Hepatocyte (in vitro differentiated cells): Measurements from ENCODE around the gene SLC7A5. TPM values are rescaled to one million over a fixed set of nuclear protein-coding genes. Genes with fewer than 3 reads are reported as not detected.

Source experiments
- DNase-seq: peaks from one replicate; pipeline ENCODE4 v3.0.0-alpha.2; 2016; ENCODE audit warnings: low spot score
- H2AFZ ChIP-seq: fragments of 200-600 bp; sonication (generic); 2 replicates; pipeline ENCODE4 v1.6.0; 2016; ENCODE audit warnings: antibody characterized with exemption, mild to moderate bottlenecking
- H3K27ac ChIP-seq: fragments of 200-600 bp; sonication (generic); 2 replicates; pipeline ENCODE4 v1.5.1; 2016; ENCODE audit warnings: mild to moderate bottlenecking
- H3K27me3 ChIP-seq: fragments of 200-600 bp; sonication (generic); 2 replicates; pipeline ENCODE4 v1.6.1; 2016
- H3K36me3 ChIP-seq: fragments of 200-600 bp; sonication (generic); replicated peaks from 2 replicates; pipeline ENCODE4 v1.5.1; 2016; ENCODE audit warnings: low read depth; ENCODE audit not compliant: insufficient read depth
- H3K4me1 ChIP-seq: fragments of 200-600 bp; sonication (generic); 2 replicates; pipeline ENCODE4 v1.5.1; 2016; ENCODE audit warnings: mild to moderate bottlenecking, moderate library complexity; ENCODE audit not compliant: insufficient read depth
- H3K4me2 ChIP-seq: fragments of 200-600 bp; sonication (generic); 2 replicates; pipeline ENCODE4 v1.6.0; 2016
- H3K4me3 ChIP-seq: fragments of 200-600 bp; sonication (generic); 2 replicates; pipeline ENCODE4 v1.5.1; 2016; ENCODE audit warnings: mild to moderate bottlenecking
- H3K79me2 ChIP-seq: fragments of 200-600 bp; sonication (generic); 2 replicates; pipeline ENCODE4 v1.6.0; 2017; ENCODE audit warnings: mild to moderate bottlenecking
- H3K9me2 ChIP-seq: fragments of 200-600 bp; sonication (generic); replicated peaks from 2 replicates; pipeline ENCODE4 v1.6.0; 2017; ENCODE audit warnings: mild to moderate bottlenecking; ENCODE audit not compliant: insufficient read depth
- H3K9me3 ChIP-seq: fragments of 200-600 bp; sonication (generic); 2 replicates; pipeline ENCODE4 v1.5.1; 2016; ENCODE audit warnings: low read depth, mild to moderate bottlenecking
- H4K20me1 ChIP-seq: fragments of 200-600 bp; sonication (generic); 2 replicates; pipeline ENCODE4 v1.6.0; 2016; ENCODE audit warnings: mild to moderate bottlenecking; ENCODE audit not compliant: insufficient read depth, poor library complexity, severe bottlenecking
- CTCF ChIP-seq: fragments of 200-600 bp; sonication (generic); IDR thresholded peaks from 2 replicates; pipeline ENCODE4 v1.5.1; 2016; ENCODE audit warnings: antibody characterized with exemption, mild to moderate bottlenecking; ENCODE audit not compliant: poor library complexity
- EZH2 ChIP-seq: fragments of 200-600 bp; sonication (generic); IDR thresholded peaks from 2 replicates; pipeline ENCODE4 v1.6.1; 2016; ENCODE audit warnings: antibody characterized with exemption, mild to moderate bottlenecking, borderline replicate concordance
- EZH2phosphoT487 ChIP-seq: fragments of 200-600 bp; sonication (generic); IDR thresholded peaks from one replicate; pipeline ENCODE4 v1.6.1; 2018; ENCODE audit warnings: antibody characterized with exemption, mild to moderate bottlenecking, low read depth, moderate library complexity; ENCODE audit not compliant: unreplicated experiment, severe bottlenecking
- WGBS: methylation state at CpG from one replicate; pipeline ENCODE4 v1.1.6; 2016; ENCODE audit warnings: low lambda C conversion rate; ENCODE audit errors: missing lambda C conversion rate; 5-methylcytosine and 5-hydroxymethylcytosine counted together
- polyA plus RNA-seq: library from polyadenylated mRNA; unstranded; fragments of >200 nt; fragmentation: Nextera tagmentation; extraction: Ambion mirVana; gene quantifications from 2 replicates; pipeline ENCODE4 v1.2.1, GENCODE V29; 2016
- total RNA-seq: library from RNA; depleted of rRNA; stranded (reverse); fragments of >200 nt; gene quantifications from 2 replicates; pipeline ENCODE4 v1.2.3, GENCODE V29; 2014

Gene SLC7A5
- total and polyA plus RNA-seq, 2 experiments from 2014 or later: 29.3 to 52.5 TPM

- H3K79me2 ChIP-seq: no peaks in the 10 kb centered on the region
- no peak overlapping the region for H3K27ac ChIP-seq
- 95% methylated on average over 31 of the region's 34 CpGs for whole genome bisulfite sequencing
- no peak for TF ChIP-seq CTCF
- no peak for TF ChIP-seq EZH2phosphoT487
- TF ChIP-seq EZH2: no peak
- H2AFZ ChIP-seq: no peak overlapping the region
- H3K4me1 ChIP-seq: peaks cover 8% of the 10 kb centered on the region
- H3K9me2 ChIP-seq: no peaks in the 10 kb centered on the region
- no peak overlapping the region for H3K4me3 ChIP-seq
- no peak for DNase-seq
- H3K9me3 ChIP-seq: no peaks in the 10 kb centered on the region
- no peaks in the 10 kb centered on the region for H3K36me3 ChIP-seq
- no peak overlapping the region for H3K4me2 ChIP-seq
- H4K20me1 ChIP-seq: no peaks in the 10 kb centered on the region
- H3K27me3 ChIP-seq: no peaks in the 10 kb centered on the region
These were observed 36.4 kb downstream of the SLC7A5 start for GRCh38 chr16:87832741-87833502.

- TF ChIP-seq EZH2phosphoT487 (no peak), CTCF (no peak), EZH2 (no peak)
- H3K4me1 ChIP-seq: peaks cover 8% of the 10 kb centered on the region
- no peaks in the 10 kb centered on the region for H3K27me3 ChIP-seq
- H3K27ac ChIP-seq: no peak overlapping the region
- H3K36me3 ChIP-seq: no peaks in the 10 kb centered on the region
- no peaks in the 10 kb centered on the region for H4K20me1 ChIP-seq
- no peaks in the 10 kb centered on the region for H3K9me3 ChIP-seq
- no peak overlapping the region for H3K4me2 ChIP-seq
- H3K4me3 ChIP-seq: no peak overlapping the region
- DNase-seq: no peak
- 91% methylated on average over 6 of the region's 6 CpGs for WGBS
- no peak overlapping the region for H2AFZ ChIP-seq
- H3K79me2 ChIP-seq: no peaks in the 10 kb centered on the region
- no peaks in the 10 kb centered on the region for H3K9me2 ChIP-seq
These were observed 37.2 kb downstream of the SLC7A5 start for GRCh38 chr16:87832137-87832527.

- no peak for DNase-seq
- no peaks in the 10 kb centered on the region for H3K9me2 ChIP-seq
- no peaks in the 10 kb centered on the region for H3K79me2 ChIP-seq
- H3K4me2 ChIP-seq: no peak overlapping the region
- no peak overlapping the region for H2AFZ ChIP-seq
- no peaks in the 10 kb centered on the region for H3K27me3 ChIP-seq
- 94% methylated on average over 29 of the region's 31 CpGs for WGBS
- peaks cover 8% of the 10 kb centered on the region for H3K4me1 ChIP-seq
- H4K20me1 ChIP-seq: no peaks in the 10 kb centered on the region
- no peak overlapping the region for H3K4me3 ChIP-seq
- no peak overlapping the region for H3K27ac ChIP-seq
- H3K9me3 ChIP-seq: no peaks in the 10 kb centered on the region
- no peak for TF ChIP-seq EZH2
- no peak for TF ChIP-seq EZH2phosphoT487
- no peaks in the 10 kb centered on the region for H3K36me3 ChIP-seq
These were observed 37.7 kb downstream of the SLC7A5 start for GRCh38 chr16:87831421-87832136.
